ENCODE measurements around the gene CDH2.
A peak's percentile ranks its signal among the peaks of the same experiment; 100 is the strongest.

The CDH2 gene

DNA sequence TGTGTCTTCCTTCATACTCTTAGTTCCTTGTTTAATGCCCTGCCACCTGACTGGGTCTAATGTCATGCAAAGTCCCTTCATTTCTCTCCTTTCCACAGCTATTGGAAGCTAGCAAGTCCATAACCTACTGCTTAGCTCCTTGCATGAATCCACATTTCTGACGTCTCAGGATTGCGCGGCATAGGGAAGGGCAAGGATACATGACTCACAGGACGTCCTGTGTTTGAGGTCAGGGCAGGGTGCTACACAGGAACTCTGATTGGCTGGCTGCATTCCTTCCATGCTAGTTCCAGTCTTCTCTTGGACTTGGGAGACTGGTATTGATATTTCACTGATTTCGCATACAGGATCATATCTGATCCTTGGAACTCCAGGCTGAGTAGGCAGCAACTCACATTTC is 137.9 kb downstream of the CDH2 start:
- no peak for DNase-seq

DNA sequence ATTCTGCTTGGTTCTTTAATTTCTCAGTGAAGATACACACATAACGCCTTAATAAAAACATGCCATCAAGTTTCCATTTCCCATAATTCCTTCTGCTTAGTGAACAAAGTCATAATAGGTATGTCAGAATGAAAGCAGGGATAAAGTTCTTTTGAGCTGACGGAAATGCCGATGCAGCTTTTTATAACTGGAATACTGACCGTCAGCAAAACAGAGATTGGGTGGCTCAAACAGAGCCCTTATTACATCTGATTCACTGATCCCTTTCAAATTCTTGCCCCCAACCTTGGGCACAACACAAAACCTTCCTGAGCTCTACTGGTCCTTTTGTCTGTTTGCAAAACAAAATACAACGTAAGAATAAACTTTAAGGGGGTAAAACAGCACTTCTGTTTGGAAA is 140.4 kb downstream of the CDH2 start:
- DNase-seq, result no peak

DNA sequence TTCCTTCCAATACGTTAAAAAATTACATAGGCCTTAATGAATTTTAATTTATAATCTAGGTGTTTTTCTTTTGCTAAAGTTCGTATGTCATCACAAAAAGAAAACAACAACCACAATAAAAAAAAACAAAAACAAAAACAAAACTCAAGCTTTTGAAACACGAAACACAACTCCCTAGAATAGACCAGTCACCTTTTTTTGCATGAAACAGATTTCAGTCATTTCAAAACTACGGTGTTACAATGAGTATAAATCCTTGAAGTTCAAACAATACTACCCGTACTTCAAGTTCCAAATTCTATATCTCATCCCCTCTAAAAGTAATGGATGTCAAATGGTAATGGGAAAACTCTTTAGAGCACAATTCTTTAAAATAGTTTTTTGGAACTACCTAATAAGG is 142.4 kb downstream of the CDH2 start:
- DNase-seq, result no peak

DNA sequence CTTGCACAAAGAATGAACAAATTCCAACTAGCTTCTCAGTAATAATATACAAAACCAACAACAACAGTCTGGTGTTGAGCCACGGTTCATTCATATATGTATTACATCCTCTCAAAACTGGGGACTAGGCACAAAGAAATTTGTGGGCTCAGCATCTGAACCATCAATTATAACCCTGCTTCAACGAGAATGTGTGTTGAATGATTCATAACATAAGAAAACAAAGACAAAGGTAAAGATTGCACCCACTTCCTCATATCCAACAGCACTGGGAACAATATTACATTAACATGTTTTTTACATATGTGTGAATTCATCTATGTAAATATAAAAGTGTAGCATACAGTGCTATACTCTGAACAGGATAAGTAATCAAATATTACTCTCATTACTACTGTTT is 144.8 kb downstream of the CDH2 start:
- no peak for DNase-seq

DNA sequence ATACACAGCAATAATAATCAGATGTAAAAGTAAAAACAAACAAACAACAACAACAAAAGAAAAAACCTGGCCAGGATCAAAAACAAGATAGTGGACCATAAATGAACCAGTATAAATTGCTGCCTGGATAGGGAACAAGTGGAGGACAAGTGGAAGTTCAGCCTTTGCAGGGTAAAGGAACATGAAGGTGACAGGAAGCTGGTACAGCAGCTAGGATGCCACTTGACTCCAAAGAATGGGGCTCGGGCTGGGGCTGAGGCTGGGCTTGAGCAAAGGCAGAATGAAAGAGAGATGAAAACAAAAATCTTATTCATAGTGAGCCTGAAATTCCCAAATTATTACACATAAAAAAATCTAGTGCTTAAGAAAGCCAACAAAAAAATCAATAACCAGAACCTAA is 146.5 kb downstream of the CDH2 start:
- DNase-seq, result peak; percentile 77

DNA sequence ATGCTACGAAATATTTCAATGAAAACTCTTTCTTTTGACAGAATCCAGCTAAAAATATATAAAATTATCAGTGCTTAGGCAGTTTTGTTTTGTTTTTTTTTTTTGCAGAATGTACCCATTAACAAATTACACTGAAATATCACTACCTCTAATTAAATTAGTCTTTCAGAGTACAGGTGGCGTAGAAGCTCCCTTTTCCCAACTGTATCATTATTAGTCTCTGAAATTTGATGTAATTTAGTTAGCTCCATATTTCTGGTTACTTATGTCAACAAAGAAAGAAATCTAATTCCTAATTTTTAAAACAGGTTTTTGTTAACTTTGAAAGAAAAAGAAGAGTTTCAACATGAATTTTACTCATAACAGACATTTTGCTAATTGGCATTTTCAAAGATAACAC is 149.2 kb downstream of the CDH2 start:
- no peak for DNase-seq

DNA sequence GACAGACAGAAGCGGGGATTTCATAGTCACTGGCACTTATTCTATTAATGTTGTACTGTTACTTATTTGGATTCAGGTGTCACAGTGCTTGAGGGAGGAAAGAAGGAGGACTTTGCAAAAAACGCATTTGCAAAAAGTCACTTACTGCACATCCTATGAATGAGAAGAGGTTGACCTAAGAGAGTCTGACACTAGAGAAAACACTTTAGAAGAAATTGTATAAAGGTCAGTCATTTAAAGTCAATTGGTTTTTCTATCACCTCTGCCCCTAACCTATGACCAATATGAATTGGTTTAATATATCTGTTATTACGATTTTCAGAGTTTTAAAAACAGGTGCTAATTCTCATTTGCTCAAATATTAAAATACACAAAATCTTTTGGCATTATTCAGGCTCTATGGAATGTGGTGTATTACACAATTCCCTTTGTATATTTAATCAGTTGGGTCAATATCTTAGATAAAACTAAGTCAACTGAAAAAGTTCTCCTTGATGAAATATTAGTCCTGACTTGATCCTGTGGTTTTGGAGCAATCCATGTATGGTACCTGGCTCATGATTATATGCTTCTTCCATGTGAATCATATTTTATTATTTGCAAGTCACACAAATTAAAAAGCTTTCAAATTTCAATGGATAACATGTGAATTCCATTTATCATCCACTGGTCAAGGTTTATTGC is 157.4 kb downstream of the CDH2 start:
- DNase-seq, result no peak

DNA sequence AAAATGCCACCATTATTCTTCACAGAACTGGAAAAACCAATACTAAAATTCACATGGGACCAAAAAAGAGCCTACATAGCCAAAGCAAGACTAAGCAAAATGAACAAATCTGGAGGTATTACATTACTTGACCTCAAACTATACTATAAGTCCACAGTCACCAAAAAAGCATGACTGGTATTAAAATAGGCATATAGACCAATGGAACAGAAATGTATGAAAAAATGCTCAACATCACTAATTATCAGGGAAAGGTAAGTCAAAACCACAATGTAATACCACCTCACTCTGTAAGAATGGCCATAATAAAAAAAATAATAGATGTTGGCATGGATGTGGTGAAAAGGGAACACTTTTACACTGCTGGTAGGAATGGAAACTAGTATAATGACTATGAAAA is 158.6 kb downstream of the CDH2 start:
- DNase-seq, result no peak

DNA sequence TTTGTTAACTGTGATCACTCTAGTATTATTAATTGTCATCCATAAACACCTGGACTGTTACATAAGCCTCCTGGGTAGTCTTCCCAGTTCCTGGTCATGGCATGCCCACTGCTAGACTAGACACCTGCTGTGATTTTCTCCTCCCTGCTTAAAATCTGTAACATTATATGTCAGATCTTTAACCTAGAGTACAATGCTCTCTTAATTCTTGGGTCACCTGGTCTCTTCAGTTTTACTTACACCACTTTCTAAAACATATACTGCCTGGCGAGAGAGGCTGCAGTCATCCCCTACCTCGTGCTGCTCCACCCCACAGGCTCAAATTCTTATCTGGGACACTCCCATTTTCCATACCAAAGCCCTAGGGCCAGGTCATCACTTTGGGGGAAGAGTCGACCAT is 161.3 kb downstream of the CDH2 start:
- peak; percentile 67 for DNase-seq

DNA sequence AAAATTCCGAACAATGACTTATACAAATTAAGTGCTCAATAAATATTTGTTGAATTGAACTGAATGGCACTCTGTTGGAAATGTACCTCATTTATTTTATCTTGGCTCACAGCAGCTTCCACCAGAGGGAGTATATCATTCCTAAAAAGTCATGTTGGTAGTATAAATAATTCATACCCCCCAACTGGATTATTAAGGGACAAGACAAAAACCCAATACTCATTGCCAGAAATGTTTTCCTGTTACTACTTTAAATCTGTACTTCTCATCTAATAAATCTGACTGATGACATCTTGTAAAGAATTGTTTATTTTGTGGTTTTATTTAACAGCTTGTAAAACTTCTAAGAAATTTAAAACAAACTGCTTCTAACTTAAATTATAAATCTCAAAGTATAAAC is 163.9 kb downstream of the CDH2 start:
- DNase-seq, result peak; percentile 30

DNA sequence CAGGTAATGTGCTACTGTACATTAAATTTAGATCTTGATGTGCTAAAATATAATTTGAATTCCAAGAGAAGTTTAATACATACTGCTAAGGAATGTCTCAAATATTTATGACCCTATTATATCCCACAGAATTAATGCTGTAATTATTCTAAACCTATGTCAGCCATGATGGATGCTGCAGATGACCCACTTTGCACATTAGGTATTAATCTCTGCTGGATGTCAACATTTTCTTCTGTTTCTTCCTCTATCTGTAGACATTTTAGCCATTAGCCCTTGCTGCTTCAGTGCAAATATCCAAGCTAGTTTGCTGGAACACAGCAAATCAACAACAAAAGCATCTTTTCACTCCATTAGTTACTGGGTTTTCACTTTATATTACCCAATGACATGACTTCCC is 164.6 kb downstream of the CDH2 start:
- no peak for DNase-seq

DNA sequence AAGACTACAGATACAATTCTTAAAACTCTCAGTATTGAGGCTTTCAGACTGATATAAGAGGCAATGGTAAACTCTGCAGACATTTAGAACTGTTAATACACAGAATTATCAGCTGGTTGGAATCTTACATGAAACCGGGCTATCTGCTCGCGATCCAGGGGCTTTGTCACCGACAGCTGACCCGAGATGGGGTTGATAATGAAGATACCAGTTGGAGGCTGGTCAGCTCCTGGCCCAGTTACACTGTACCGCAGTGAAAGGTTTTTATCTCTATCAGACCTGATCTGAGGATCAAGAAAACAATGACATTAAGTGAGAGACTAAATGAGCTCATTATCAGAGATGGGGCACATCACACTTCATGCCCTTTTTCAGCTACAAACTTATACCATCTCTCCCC is 167.3 kb downstream of the CDH2 start:
- no peak for DNase-seq

DNA sequence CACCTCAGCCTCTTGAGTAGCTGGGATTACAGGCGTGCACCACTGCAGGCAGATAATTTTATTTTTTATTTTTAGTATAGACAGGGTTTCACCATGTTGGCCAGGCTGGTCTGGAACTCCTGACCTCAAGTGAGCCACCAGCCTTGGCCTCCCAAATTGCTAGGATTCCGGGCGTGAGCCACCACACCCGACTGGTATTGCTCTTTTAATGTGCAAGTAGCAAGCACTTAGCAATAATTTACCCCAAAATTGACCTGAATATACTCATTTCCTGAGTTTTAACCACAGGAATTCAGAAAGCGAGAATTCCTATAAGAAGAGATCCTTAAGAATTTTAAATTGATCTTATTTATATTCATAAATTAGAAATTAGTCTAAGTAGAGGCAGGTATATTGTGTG is 169.1 kb downstream of the CDH2 start:
- DNase-seq, result no peak

DNA sequence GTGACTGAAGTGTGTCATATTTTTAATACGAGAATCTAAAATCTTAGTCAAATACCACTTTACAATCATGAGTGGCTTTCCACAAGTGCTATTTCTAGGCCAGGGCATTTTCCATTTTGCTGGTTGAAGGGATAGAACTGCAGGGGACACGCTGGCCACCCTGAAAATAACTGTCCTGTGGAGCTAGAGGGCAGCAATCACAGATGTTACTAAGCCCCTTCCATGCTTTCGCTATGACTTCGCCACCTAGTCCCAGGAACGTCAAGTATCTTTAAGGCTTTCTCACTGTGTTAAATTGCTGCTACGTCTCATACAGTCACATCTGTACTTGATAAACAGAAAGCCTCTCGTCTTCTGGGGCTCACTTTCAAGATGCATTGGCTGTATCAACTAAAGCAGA is 171.8 kb downstream of the CDH2 start:
- DNase-seq, result no peak

DNA sequence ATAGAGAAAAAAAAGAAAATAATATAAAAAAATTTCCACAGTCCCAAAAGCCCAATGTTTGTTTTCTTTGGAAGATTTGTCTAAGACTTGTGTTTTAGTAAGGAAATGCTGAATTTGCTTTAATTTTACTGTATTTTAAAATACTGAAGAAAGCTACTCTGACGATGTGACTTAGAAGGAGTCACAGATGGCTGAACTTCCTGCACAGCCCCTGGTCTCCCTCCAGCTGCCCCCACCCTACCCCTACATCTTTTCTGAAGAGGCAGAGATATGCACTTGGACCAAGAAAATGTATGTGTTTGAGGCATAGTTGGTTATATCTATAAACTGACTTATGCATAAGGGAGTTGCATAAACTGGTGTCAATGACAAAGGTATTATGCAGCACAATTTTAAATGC is 172.3 kb downstream of the CDH2 start:
- no peak for DNase-seq

DNA sequence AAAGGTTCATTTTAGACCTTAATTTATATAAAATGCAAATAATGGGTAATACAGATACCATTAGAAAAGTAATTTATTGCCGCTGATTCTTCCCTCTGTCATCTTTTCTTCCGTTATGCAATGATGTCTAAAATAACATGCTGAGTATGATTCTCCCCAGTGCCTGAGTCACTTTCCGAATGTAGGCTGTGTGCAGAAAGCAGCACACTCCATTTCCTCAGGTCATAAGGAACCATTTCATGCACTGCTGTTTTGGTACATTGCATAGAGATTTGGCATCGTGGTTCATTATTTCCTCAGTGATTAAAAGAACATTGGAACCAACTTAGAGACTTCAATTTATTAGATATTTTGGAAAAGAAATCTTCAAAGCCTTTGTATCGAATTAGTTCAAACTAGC is 173.5 kb downstream of the CDH2 start:
- DNase-seq, result no peak

DNA sequence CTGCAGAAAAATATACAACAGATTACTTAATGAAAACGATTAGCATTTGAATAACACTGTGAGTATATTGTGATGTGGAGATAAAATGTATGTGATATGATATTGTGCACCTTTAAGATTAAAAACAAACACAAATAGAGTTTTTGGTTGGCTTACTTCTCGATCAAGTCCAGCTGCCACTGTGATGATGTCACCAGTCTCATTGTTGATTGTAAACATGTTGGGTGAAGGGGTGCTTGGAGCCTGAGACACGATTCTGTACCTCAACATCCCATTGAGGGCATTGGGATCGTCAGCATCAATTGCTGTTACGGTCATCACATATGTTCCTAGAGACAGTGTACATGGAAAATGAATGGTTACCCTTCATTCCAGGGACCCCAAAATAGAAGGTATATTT is 174.1 kb downstream of the CDH2 start:
- DNase-seq, result no peak

DNA sequence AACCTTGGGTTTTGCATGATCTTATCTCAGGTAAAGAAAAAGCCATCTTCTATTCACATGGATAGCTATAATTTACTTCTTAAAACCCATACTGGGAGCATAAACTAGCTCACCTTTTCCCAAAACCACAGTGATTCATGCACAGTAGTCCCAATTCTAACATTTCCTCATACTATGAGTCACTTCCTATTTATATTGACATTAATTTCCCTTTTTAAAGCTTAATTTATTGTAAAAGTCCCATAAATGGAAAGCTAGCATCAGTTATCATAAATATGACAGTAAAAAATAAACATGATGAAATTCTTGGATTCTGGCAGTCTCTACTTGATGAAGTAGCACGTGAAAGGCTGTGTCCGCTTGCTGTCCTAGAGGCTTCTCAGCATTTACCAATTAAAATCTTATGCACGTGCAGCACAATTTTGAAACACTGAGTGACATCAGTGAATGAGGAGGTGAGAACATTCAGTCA is 180.1 kb downstream of the CDH2 start:
- DNase-seq, result no peak

DNA sequence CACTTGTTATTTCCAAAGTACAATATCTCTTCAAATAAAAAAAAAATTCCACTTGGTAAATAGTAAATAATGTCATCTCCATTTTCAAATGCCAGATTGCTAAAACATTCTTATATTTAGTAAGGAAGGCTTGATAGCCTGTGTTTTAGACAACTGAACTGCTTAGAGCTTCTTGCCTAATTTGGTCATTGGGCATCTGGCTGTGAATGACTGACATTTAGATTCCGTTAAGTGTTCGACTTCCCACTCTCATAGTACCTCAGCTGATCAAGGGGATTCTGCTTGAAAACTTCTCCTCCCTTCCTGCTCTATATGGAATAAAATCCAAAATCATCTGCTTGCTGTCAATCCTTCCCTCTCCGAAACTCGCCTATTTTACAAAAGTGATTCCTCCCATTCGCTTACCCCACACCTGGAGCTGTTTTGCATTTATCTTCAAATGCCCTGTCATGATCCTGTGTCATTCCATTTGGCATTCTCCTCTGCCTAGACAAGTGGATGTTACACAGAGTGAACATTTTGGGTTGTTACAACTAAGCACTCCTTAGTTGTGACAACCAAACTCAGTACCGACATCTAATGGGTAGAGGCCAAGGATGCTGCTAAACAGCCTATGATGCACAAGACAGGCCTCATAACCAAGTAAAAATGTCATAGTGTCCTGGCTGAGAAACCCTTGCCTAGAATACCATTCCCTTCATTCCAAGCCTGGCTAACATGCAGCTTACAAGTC is 181.0 kb downstream of the CDH2 start:
- no peak for DNase-seq

DNA sequence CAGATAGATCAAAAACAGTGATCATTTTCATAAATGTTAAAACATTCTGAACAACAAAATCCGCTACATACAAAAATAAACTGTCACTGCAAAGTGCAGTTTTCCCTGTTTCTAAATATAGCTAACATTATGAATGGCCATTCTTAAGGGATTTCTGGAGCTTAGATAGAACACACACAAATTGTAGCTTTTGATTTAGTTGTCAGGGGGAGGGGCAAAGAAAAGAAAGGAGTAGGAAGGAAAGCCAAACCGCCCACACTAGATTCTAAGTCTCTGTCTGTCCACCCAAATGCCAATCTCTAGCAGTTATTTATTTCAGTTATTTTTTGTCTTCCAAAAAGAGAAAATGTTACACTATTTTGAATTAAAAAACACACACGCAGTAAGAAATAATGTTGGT is 182.4 kb downstream of the CDH2 start:
- DNase-seq, result no peak

DNA sequence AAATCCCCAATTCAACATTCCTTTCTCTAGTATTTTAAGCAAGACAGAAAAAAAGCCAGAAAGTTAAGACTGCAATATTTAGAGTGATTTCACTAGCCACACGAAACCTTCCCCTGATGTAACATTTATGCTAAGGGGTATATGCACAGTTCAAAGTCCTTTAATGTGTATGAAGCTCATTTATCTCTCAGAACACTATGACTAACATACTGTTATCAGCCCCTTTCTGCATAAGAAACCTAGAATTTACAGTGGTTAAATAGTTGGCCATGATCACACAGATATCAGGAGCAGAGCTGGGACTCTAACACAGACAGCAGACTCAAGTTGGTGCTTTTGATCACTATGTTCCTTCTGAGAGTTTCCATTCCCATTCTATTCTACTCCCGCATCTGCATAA is 185.5 kb downstream of the CDH2 start:
- no peak for DNase-seq

DNA sequence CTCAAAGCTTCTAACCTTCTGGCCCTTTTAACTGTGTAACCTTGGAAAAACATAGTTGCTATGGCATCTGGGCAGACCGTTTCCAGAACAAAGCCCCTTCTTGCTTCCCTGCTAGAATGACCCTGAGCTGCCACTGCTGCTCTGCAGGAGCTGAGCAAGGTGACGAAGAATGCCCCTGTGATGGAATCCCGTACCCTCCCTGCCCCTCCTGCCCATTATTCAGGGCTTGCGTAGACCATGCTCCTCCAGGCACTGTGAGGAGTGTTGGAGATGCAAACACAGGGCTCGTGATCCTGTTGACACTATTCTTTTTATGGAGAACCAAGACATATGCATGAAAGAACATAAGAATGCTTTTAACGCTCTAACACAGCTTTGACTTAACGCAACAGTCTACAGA is 191.1 kb downstream of the CDH2 start:
- DNase-seq, result no peak

DNA sequence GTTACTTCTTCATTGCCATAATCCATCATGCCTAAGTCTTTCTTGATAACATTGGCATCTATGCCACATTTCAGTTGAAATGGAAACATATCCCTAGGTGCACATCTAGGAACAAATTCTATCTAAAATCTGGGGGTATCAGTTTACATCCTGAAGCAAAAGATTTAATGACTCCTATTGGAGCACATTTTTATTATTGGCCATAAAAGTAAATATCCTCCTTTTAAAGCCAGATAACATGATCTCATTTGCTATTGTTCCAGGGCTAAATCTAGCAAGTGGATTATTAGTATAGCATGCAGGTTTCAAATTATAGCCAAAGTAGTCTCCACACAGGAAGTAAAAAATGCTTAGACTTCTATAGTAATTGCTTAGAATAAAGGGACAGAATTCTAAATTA is 193.2 kb downstream of the CDH2 start:
- DNase-seq, result no peak

DNA sequence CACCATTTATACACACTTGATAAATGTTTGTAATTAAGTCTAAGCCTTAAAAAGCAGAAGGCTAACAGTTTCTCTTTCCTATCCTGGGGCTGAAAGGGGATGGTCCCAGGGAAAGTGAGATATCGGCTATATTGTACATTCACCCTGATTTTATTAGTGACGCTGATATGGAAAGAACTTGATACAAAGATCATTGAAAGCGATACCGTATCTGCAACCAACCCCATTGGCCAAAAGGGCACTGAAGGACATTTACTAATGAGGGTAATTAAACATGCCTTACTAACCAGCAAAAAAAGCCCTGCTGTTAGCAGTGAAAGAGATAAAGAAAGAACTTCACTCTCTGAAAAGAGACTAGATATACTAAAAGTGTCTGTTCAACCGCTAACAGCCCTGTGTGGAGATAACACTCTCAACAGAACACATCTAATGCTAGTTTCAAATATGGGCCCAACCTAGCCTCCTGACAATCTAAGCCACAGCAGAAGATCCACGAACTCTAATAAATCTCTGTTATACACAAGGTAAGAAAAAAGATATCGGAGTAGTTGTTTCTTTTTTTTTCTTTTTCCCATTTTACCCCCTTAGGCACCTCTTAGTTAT is 200.0 kb downstream of the CDH2 start:
- no peak for DNase-seq

DNA sequence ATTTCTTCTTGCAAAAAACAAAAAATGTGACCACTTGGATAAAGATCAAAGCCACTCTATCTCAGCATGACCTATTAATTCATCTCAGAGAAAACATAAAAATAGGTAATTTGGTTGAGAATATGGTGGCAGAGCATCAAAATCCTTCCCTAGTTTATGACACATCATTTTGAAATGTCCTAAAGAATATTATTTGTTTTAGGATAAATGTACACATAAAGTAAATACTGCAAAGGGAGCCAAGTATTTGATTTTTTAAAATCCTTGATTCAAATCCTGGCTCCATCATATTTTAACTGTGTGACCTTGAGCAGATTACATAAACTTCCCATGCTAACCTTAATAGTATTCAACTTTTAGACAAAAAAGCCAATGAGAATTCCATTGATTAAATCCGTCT is 206.6 kb downstream of the CDH2 start:
- DNase-seq, result no peak

All from NCI-H510A treated with DMSO at 0.1 percent for 48 hours (cell line).